GM18511 (cell line): ENCODE measurements around the gene TP73.
"Not testable (repeated sequence)": the region's sequence is repeated elsewhere in the genome, so short reads cannot be mapped to it uniquely, and the experiment has no call there.

Source experiments
- ATAC-seq: cut with Tn5 transposase; IDR thresholded peaks from one replicate; pipeline ENCODE4 v1.9.1; 2021; ENCODE audit warnings: mild to moderate bottlenecking, moderate library complexity; ENCODE audit not compliant: unreplicated experiment

The TP73 gene

GRCh38 chr1:3618531-3618880 lies 33.8 kb upstream of the TP73 start:
- ATAC-seq, result no peak

DNA sequence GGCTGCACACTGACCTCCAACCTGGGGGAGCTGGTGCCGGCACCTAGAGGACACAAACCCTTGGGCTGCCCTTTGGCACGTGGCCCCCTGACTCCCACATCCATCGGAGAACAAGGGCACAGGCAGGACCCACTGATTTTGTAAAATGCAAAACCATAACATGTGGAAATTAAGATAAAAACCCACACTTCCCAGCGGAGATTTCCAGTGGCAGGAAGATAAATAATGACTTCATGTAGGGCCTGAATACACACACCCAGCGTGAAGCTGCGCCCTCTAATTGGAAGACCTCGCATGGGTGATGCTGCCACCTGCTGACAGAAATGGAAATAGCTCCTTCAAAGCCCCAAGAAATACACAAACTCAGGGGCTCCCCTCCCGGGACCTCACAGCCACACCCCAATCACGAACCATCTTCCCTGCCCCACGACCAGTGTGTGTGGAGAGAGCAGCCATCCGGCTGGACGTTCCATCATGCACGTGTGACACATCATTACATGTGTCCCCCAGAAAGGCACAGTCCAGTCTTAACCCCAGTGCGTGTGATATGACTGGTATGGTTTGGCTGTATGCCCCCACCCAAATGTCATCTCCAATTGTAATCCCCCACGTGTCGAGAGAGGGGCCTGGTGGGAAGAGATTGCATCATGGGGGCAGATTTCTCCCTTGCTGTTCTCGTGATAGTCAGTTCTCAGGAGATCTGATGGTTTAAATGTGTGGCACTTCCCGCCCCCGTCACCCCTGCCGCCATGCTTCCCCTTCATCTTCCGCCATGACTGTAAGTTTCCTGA lies 33.2 kb upstream of the TP73 start:
- no peak for ATAC-seq

GRCh38 chr1:3620708-3621107 lies 31.6 kb upstream of the TP73 start:
- no peak for ATAC-seq

DNA sequence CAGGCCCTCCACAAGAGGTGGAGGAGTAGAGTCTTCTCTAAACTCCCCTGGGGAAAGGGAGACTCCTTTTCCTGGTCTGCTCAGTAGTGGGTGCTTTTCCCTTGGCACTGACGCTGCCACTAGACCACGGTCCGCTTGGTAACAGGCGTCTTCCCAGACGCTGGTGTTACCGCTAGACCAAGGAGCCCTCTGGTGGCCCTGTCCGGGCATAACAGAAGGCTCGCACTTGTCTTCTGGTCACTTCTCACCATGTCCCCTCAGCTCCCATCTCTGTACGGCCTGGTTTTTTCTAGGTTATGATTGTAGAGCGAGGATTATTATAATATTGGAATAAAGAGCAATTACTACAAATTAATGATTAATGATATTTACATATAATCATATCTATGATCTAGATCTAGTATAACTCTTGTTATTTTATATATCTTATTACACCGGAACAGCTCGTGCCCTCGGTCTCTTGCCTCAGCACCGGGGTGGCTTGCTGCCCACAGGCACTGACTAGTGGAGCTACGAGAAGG lies 31.1 kb upstream of the TP73 start:
- ATAC-seq, result not testable (repeated sequence)

GRCh38 chr1:3622102-3622501 lies 30.2 kb upstream of the TP73 start:
- not testable (repeated sequence) for ATAC-seq

GRCh38 chr1:3623441-3624199 lies 28.7 kb upstream of the TP73 start:
- ATAC-seq, result no peak

- ATAC-seq, result peak; percentile 95
Observed at GRCh38 chr1:3624200-3625136, 27.8 kb upstream of the TP73 start, which contains the start of gene TPRG1L. Gene TPRG1L (plus strand): TSS chr1:3625015. CDS start chr1:3625073, 58 bp downstream.

GRCh38 chr1:3625151-3625907 lies 27.0 kb upstream of the TP73 start:
- peak; percentile 18 for ATAC-seq

GRCh38 chr1:3626025-3626424 lies 26.3 kb upstream of the TP73 start:
- no peak for ATAC-seq

GRCh38 chr1:3627515-3628253 lies 24.6 kb upstream of the TP73 start:
- ATAC-seq, result no peak

DNA sequence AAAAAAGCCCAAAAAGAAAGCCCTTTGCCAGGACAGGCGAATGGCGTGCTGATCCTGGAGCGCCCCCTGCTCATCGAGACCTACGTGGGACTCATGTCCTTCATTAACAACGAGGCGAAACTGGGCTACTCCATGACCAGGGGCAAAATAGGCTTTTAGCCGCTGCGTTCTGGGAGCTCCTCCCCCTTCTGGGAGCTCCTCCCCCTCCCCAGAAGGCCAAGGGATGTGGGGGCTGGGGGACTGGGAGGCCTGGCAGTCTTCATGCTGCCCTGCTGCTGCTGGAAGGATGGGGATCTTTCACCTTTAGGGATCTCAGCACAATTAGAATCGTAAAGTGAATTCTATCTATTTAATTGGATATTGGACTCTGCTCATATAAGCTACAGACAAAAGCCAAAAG lies 23.9 kb upstream of the TP73 start:
- no peak for ATAC-seq

DNA sequence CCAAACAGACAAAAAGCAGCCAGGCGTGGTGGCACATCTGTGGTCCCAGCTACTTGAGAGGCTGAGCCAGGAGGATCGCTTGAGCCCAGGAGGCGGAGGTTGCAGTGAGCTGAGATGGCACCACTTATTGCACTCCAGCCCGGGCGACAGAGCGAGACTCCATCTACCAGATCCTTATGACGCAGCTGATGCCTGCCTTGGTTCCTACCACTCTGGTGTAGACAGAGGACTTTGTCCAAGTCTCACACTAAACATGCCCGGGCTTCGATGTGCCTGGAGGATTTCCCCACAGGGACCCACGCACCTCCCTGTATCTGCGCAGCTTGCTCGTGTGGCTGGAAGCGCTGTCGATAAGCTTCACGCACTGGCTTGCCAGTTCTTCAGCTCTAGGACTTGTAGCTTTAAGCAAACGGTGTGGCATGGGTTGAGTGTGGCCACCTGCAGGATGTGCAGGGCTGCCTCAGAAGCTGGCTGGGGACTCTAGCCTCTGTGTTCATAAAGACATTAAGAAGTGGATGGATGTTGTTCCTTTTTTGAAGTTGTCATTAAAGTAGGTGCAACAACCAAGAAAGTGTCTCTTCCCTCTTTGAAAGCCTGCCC lies 22.7 kb upstream of the TP73 start:
- ATAC-seq, result no peak

GRCh38 chr1:3630161-3630611 lies 22.1 kb upstream of the TP73 start:
- ATAC-seq, result no peak

GRCh38 chr1:3630914-3631313 lies 21.4 kb upstream of the TP73 start:
- ATAC-seq, result no peak

- no peak for ATAC-seq
Observed at GRCh38 chr1:3631320-3632260, 20.7 kb upstream of the TP73 start.

DNA sequence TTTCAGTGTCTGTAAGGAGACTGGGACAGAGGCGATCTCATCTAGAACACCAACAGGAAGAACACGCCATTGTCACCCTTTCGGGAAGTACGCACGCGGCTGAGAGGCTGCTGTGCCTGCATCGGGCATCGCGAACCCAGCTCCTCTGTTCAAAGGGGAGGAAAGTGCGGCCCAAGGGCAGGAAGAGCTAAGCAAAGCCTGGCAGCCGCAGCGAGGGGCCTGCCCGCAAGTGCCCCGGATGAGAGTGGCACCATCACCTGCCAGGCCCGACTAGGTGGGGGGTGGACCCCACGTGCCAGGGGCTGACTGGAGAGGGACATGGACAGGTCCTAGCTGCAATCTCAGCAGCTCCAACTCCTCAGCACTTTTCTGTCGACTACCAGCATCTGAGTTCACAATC lies 20.0 kb upstream of the TP73 start:
- ATAC-seq, result no peak

GRCh38 chr1:3632716-3633343 lies 19.5 kb upstream of the TP73 start:
- no peak for ATAC-seq
